ENCODE data around the gene NANP. TPM values are rescaled to one million over a fixed set of nuclear protein-coding genes. Genes with fewer than 3 reads are reported as not detected.

The NANP gene
- total and polyA plus RNA-seq, 2 of the 4 experiments (the other 2 are of a cell fraction), result 4.9 to 7.2 TPM

DNA sequence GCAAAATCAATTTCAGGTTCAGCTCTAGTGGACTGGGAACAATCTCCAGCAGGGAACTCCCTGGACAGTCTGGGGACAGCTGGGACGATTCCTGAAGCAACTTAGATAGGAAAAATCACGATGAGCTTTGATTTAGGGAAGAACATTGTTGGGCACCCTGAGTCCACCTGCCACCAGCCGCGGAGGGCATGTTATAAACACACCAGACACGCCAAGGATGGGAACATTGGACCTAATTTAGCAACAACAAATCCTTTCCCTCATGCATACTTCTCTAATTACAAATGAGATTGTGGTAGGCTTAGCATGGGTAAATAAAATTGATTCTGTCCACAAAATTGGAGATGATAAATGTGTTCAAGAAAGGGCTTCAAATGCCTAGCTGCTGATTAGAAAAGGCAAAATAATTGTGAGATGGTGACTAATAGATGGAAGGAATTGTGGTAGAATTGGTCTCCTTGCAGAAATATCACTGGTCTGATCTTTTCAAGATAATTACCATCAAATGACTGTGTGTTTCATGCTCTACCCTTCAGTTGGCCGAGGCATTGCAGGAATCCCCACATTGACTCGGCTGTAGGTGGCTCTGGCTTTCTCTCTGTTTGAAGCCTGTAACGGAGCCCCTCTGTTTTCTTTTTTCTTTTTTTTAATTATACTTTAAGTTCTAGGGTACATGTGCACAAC lies 6.1 kb upstream of the NANP start:
- Histone ChIP-seq H3K9me3 (ENCODE audit: control insufficient read depth, insufficient read depth, low read length) (no peaks in the 10 kb centered on the region), H3K9me1 (ENCODE audit: insufficient read depth, low read length) (no peaks in the 10 kb centered on the region), H3K4ac (ENCODE audit: low read depth, low read length) (no peak overlapping the region), H2BK20ac (ENCODE audit: low read depth, low read length) (no peak overlapping the region), H3K14ac (replicated peaks; ENCODE audit: low read depth, low read length) (no peak overlapping the region), H2AFZ (replicated peaks; ENCODE audit: low read length, poor library complexity) (no peak overlapping the region), H3K79me1 (ENCODE audit: low read depth in 1 of 2, low read length in 2 of 2) (no peaks in the 10 kb centered on the region), H4K8ac (ENCODE audit: low read depth in 2 of 2, low read length in 2 of 2) (no peak overlapping the region), H3K23ac (ENCODE audit: low read depth, low read length) (no peak overlapping the region), H2BK120ac (ENCODE audit: low read depth, low read length) (no peak overlapping the region), H3K9ac (ENCODE audit: low read depth, low read length) (no peak overlapping the region), H2BK5ac (ENCODE audit: low read depth, low read length, poor library complexity, severe bottlenecking) (no peak overlapping the region), H3K27me3 (ENCODE audit: control insufficient read depth, insufficient read depth, low read length) (no peaks in the 10 kb centered on the region), H3K4me1 (ENCODE audit: control insufficient read depth, insufficient read depth, low read length) (no peaks in the 10 kb centered on the region; the same call in 1 of the 2 replicates), H2AK5ac (ENCODE audit: low read depth, low read length) (no peak overlapping the region), H3K56ac (ENCODE audit: extremely low read depth, insufficient read depth, low read length) (no peak overlapping the region), H3K4me2 (ENCODE audit: low read depth, low read length) (no peak overlapping the region), H3K27ac (ENCODE audit: insufficient read depth, low read length) (no peak overlapping the region), H3K4me3 (ENCODE audit: insufficient read depth, low read depth, low read length) (no peak overlapping the region), H2AK9ac (replicated peaks; ENCODE audit: low read depth, low read length, poor library complexity) (no peak overlapping the region), H3K18ac (ENCODE audit: low read depth, low read length) (no peak overlapping the region), H3K36me3 (ENCODE audit: control insufficient read depth, insufficient read depth, low read length) (no peaks in the 10 kb centered on the region), H2BK15ac (ENCODE audit: low read depth, low read length) (no peak overlapping the region), H4K91ac (ENCODE audit: insufficient read depth, low read depth, low read length) (no peak overlapping the region), H4K5ac (ENCODE audit: low read depth, low read length) (no peak overlapping the region), H4K20me1 (ENCODE audit: insufficient read depth, low read length) (no peaks in the 10 kb centered on the region)
- intact Hi-C loops (cut with micrococcal nuclease), result loop anchor here (10.0 kb wide), 1 partner anchor 205 kb away; no protein-coding TSS in a partner anchor
- no peak for ATAC-seq (ENCODE audit: low read depth)
- in situ Hi-C loops (cut with MboI; ENCODE audit: low sequenced_read_pairs), result no loop called here
- TF ChIP-seq MAFK (IDR thresholded peaks at IDR 0.05; ENCODE audit: low read depth, low read length) (no peak), MXI1 (IDR thresholded peaks at IDR 0.05; ENCODE audit: borderline replicate concordance, low read depth, low read length) (no peak), RAD21 (IDR thresholded peaks at IDR 0.05; ENCODE audit: low read length) (no peak), SMC3 (IDR thresholded peaks at IDR 0.05; ENCODE audit: low read depth, low read length) (no peak), CEBPB (IDR thresholded peaks at IDR 0.05; ENCODE audit: low read depth, low read length) (no peak), CHD1 (IDR thresholded peaks at IDR 0.05; ENCODE audit: low read depth, low read length) (no peak), BHLHE40 (IDR thresholded peaks at IDR 0.05; ENCODE audit: low read depth, low read length) (no peak)
- TF ChIP-seq, protein P1, sequence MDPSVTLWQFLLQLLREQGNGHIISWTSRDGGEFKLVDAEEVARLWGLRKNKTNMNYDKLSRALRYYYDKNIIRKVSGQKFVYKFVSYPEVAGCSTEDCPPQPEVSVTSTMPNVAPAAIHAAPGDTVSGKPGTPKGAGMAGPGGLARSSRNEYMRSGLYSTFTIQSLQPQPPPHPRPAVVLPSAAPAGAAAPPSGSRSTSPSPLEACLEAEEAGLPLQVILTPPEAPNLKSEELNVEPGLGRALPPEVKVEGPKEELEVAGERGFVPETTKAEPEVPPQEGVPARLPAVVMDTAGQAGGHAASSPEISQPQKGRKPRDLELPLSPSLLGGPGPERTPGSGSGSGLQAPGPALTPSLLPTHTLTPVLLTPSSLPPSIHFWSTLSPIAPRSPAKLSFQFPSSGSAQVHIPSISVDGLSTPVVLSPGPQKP (IDR thresholded peaks at IDR 0.05; ENCODE audit: borderline replicate concordance, low read depth, low read length), result no peak
- TF ChIP-seq, protein P2, sequence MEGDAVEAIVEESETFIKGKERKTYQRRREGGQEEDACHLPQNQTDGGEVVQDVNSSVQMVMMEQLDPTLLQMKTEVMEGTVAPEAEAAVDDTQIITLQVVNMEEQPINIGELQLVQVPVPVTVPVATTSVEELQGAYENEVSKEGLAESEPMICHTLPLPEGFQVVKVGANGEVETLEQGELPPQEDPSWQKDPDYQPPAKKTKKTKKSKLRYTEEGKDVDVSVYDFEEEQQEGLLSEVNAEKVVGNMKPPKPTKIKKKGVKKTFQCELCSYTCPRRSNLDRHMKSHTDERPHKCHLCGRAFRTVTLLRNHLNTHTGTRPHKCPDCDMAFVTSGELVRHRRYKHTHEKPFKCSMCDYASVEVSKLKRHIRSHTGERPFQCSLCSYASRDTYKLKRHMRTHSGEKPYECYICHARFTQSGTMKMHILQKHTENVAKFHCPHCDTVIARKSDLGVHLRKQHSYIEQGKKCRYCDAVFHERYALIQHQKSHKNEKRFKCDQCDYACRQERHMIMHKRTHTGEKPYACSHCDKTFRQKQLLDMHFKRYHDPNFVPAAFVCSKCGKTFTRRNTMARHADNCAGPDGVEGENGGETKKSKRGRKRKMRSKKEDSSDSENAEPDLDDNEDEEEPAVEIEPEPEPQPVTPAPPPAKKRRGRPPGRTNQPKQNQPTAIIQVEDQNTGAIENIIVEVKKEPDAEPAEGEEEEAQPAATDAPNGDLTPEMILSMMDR (conservative IDR thresholded peaks at IDR 0.05; ENCODE audit: low read depth, low read length), result no peak
- TF ChIP-seq, protein P3, sequence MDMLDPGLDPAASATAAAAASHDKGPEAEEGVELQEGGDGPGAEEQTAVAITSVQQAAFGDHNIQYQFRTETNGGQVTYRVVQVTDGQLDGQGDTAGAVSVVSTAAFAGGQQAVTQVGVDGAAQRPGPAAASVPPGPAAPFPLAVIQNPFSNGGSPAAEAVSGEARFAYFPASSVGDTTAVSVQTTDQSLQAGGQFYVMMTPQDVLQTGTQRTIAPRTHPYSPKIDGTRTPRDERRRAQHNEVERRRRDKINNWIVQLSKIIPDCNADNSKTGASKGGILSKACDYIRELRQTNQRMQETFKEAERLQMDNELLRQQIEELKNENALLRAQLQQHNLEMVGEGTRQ (IDR thresholded peaks at IDR 0.05; ENCODE audit: low read depth, low read length), result no peak
- DNase-seq, result no peak
- no CpG with 5 or more reads among the region's 8 CpGs for WGBS, 2 experiments (ENCODE audit: extremely low coverage in 2 of 2, insufficient read length in 1 of 2)
- ChIA-PET POLR2A (ENCODE audit: unreplicated experiment) (no interaction called here), CTCF (no interaction called here)
- dilution Hi-C loops (cut with HindIII; ENCODE audit: low sequenced_read_pairs, unreplicated experiment), result no loop called here
- BruUV-seq (replicated peaks), result no TSS peak
